HG03097 (cell line): ENCODE results near the gene NUDT6.
"Not testable (repeated sequence)": the region's sequence is repeated elsewhere in the genome, so short reads cannot be mapped to it uniquely, and the experiment has no call there.

ENCODE experiments used
- ATAC-seq: cut with Tn5 transposase; IDR thresholded peaks from one replicate; pipeline ENCODE4 v1.9.1; 2021; ENCODE audit not compliant: unreplicated experiment, low FRiP score

The NUDT6 gene

DNA sequence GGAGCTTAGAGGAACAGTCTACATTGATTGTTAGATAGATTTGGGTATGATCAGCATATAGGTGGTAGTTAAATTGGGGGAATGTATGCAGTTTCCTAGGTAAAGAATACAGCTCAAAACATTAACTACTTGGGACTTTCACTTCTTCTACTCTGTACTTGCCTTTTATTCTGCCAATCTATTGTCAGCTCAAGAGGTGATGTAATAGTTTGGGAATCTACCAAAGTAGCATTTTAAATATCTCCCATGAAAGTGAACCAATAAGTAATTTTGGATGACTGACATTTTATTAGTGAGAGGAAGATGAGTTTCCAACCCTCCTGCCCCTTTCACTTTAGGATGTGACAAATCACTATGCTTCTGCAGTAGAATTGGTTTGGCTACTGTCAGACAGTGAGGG lies 43.4 kb downstream of the NUDT6 start:
- ATAC-seq, result no peak

- no peak for ATAC-seq
Measured at GRCh38 chr4:122876456-122876855, 45.9 kb downstream of the NUDT6 start.

DNA sequence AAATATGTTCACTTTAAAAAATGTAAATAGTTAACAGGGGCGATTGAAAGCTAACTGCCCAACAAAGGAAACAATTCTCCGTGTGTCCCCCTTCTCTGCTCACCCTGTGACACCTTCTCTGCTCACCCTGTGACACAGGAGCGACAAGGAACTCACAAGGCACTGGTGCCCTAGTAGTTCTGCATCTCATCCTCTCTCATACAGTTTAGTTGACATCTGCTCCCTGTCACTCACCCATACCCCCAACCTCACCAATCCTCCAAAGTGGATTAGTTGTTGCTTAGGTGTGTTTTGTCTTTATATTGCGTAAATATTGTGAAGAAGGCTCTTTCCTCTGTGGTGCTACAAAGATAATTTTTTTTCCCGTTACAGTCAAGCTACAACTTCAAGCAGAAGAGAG lies 46.4 kb downstream of the NUDT6 start:
- no peak for ATAC-seq

DNA sequence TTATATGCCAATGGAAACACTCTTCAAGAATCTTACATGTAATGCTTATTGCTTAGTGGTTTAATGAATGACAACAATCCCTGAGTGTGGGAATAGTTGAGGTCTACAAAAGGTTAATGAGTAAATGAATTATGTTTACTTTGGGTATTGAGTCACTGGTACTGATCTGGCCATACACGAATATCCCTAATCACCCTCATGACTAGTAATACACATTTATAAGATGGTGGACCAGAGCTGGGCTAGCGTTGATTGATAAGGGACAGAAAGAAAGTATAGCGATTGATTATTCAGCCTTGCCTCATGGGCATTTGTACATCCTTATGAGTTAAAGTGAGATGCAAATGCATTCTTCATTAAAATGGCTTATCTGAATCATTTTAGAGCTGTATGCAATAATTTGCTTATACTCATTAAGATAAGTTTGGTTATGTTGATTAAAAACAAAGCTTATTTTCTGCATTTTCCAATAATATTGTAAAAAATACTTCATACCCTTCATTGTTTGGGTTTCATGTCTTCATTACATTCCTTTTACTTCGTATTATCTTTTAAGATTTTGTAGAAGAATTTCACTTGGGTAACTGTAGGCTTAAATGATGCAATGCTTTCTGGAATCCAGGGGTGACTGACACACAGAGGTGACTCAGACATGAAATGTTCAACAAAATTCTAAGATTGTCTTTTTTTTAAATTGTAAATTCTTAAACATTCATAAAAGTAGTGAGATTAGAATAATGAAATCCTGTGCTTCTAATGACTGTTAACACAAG lies 48.4 kb downstream of the NUDT6 start:
- no peak for ATAC-seq

DNA sequence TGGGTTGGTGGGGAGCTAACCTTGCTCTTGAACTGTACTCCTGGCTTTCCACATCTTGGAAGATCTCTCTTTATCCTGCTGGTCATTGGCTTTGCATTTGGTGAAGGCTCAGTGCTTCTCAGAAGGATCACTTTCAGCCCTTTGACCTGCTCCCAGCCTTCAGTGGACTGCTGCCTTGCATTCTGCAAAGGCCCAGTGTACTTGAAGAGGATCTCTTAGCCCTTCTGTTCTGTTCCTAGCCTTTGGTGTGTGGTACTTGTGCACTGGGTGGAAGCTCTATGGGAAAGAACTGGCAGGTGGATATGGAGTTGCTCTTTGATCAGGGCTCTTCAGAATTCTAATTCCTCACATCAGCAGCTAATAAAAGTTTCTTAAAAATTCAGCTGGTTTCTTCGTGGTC lies 49.3 kb downstream of the NUDT6 start:
- ATAC-seq, result no peak

- ATAC-seq, result not testable (repeated sequence)
Measured at GRCh38 chr4:122868235-122868634, 54.2 kb downstream of the NUDT6 start.

- ATAC-seq, result no peak
Measured at GRCh38 chr4:122865425-122865824, 57.0 kb downstream of the NUDT6 start.

- ATAC-seq, result no peak
Measured at GRCh38 chr4:122863639-122864038, 58.8 kb downstream of the NUDT6 start.

DNA sequence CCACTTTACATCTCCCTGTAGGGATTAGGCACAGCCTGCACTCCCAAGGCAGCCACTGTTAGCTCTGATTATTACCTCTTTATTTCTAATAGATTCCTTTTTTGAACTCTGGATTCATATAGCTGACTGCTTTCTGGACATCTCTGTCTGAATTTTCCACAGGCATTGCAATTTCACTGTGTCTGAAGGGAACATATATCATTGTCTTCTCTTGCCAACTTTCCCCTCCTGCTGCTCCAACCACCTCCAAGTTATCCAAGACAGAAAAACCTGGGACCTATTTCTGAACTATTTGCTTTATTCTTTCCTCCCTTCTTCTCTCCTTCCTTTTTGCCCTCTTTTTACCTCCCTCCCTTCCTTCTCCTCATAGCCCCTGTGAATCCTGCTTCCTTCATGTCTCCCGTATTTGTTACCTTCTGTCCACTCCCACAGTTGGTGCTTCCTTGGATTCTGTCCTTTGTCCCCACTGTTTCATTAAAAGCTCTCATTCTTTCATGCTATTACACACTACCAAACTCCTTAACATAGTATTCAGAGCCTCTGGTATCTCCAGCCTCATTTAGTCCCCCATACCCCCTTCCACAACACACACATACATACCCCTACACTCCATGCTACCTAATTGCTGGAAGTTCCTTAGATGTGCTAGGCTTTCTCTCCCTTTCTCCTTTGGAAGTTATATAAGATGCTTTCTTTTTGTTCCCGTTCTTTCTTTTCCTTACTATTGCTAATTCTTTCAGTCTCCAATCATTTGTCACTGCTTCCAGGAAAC lies 61.0 kb downstream of the NUDT6 start:
- ATAC-seq, result no peak

GRCh38 chr4:122858705-122859104 lies 63.7 kb downstream of the NUDT6 start:
- ATAC-seq, result no peak

- ATAC-seq, result no peak
Measured at GRCh38 chr4:122857160-122857559, 65.2 kb downstream of the NUDT6 start.

GRCh38 chr4:122855353-122855890 lies 67.0 kb downstream of the NUDT6 start:
- no peak for ATAC-seq

DNA sequence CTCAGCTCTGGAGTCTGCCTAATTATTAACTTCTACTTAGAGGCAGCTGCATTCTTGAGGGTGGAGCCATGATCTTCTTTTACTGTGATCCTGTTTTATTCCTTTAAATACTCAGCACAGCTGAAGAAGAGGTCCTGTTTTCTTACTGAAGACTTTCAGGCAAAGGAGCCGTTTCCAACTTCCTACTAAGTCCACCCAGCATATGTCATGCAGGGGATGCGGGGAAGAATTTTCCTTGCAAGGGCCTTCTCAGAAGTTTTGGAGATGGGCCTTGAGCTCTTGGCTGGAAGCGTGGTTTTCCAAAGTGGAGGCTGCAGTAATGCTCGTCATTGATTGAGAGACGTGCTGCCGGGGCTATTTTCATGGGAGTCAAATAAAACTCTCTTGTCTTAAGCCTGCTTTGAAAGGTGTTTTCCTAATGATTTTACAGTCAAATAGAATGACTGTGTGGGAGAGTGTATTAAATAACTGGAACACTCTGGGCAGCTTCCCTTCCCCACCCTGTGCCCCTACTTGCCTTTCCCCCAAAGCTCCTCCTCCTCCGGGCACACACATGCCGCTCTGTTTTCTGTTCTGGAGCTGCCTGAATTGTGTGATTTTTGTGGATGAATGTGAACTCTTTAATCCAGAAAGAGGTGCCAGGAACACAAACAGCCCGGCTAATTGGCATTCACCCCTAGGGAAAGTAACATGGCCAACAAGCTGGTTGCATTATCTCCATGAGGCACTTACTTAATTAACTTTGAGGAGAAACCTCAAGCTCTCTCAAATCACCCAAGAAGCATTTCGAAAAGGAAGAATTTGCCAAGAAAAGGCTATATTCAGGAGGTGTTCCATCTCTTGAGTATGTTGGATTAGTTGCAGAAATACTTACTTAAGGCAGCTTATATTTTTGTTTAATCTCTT lies 67.7 kb downstream of the NUDT6 start:
- ATAC-seq, result no peak

GRCh38 chr4:122851568-122851967 lies 70.8 kb downstream of the NUDT6 start:
- no peak for ATAC-seq

DNA sequence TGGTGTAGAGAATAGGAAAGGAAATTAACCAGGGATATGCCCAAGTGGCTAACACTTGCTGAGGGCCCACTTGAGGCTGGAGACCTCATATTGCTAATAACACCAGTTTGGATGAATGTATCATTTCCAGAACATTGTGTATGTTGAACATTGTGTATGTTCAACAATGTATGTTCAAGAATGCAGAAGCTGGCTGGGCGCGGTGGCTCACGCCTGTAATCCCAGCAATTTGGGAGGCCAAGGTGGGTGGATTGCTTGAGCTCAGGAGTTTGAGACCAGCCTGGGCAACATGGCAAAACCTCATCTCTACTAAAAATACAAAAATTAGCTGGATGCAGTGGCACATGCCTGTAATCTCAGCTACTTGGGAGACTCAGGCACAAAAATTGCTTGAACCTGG lies 72.6 kb downstream of the NUDT6 start:
- not testable (repeated sequence) for ATAC-seq

- no peak for ATAC-seq
Measured at GRCh38 chr4:122847931-122848330, 74.5 kb downstream of the NUDT6 start.

- ATAC-seq, result no peak
Measured at GRCh38 chr4:122845760-122846159, 76.6 kb downstream of the NUDT6 start.

- ATAC-seq, result no peak
Measured at GRCh38 chr4:122845066-122845465, 77.3 kb downstream of the NUDT6 start.

GRCh38 chr4:122844391-122844790 lies 78.0 kb downstream of the NUDT6 start:
- not testable (repeated sequence) for ATAC-seq

DNA sequence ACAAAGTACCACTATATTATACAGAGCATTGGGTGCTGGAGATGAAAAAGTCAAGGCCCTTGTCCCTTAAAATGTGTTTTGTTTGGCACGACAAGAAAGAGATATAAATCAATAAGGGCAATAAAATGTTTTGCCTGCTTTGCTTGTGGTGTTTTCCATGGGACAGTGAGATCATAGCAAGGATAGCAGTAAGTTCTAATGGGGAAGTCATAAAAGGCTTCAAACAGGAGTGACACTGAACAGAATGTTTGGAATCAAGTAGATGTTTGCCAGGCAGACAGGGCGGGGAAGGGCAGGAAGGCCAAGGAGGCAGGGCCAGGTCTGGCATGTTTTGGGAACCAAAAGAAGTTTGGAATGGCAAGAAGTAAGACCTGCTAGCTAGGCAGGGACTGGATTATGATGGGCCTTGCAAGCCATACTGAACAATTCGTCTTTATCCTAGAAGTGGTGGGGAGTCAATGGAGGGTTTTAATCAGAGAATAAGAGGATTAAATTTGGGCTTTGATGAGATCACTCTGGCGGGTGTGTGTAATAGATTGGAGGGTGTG lies 79.3 kb downstream of the NUDT6 start:
- ATAC-seq, result no peak
